ENCODE data around the gene NFATC2IP.

DNA sequence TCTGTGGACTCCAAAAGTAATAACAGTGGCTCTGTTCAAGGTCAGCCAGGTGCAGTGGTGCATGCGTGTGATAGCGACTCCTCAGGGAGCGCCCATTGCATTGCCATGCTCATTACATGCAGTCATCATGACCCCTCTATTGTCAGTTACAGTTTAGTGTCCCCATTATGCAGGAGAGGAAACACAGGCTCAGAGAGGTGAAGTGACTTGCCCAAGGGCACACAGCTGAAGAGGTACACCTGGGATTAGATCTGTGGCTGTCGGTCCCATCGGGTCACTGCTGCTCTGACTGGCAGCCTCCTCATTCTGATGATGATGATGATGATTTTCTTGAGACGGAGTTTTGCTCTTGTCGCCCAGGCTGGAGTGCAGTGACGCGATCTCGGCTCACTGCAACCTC lies 41.8 kb downstream of the NFATC2IP start:
- TF ChIP-seq POLR2A (IDR thresholded peaks at IDR 0.05) = no peak
- TF ChIP-seq, protein P1, sequence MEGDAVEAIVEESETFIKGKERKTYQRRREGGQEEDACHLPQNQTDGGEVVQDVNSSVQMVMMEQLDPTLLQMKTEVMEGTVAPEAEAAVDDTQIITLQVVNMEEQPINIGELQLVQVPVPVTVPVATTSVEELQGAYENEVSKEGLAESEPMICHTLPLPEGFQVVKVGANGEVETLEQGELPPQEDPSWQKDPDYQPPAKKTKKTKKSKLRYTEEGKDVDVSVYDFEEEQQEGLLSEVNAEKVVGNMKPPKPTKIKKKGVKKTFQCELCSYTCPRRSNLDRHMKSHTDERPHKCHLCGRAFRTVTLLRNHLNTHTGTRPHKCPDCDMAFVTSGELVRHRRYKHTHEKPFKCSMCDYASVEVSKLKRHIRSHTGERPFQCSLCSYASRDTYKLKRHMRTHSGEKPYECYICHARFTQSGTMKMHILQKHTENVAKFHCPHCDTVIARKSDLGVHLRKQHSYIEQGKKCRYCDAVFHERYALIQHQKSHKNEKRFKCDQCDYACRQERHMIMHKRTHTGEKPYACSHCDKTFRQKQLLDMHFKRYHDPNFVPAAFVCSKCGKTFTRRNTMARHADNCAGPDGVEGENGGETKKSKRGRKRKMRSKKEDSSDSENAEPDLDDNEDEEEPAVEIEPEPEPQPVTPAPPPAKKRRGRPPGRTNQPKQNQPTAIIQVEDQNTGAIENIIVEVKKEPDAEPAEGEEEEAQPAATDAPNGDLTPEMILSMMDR (IDR thresholded peaks at IDR 0.05) = no peak

All from esophagus squamous epithelium (tissue), 4 donors.